Measurements from ENCODE around the gene TLN1.

TLN1 gene

DNA sequence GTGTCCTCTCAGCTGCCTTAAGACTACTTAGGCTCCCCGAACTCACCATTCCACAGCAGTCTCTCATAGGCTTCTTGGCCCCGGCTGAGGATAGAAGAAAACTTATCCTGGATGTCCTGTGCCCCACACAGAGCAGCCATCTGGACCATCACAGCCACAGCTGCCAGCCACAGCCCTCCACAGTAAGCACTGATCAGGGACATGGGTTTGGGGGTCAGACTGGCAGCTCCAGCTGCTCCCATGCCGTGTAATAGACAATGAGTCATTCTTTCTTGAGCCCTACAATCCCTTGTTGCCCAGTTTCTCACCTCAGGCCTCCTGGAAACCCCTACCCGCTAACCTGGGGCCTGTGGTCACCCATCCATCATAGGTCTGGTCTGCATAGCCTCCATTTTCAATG is 6.2 kb upstream of the TLN1 start:
- Histone ChIP-seq H3K4me1 (ENCODE audit: control insufficient read depth, insufficient read depth, low read length) (peaks cover 14% of the 10 kb centered on the region), H3K4me3 (ENCODE audit: low read length) (no peak overlapping the region), H3K9me3 (ENCODE audit: control insufficient read depth, low read length) (no peaks in the 10 kb centered on the region), H3K36me3 (ENCODE audit: control insufficient read depth, insufficient read depth, low read length, severe bottlenecking) (peaks cover 87% of the 10 kb centered on the region), H3K27me3 (replicated peaks; ENCODE audit: control insufficient read depth, insufficient read depth, low read length) (no peaks in the 10 kb centered on the region), H3K9ac (ENCODE audit: low read length) (peak overlapping the region; percentile 5)
- DNase-seq (ENCODE audit: low read depth): no peak

DNA sequence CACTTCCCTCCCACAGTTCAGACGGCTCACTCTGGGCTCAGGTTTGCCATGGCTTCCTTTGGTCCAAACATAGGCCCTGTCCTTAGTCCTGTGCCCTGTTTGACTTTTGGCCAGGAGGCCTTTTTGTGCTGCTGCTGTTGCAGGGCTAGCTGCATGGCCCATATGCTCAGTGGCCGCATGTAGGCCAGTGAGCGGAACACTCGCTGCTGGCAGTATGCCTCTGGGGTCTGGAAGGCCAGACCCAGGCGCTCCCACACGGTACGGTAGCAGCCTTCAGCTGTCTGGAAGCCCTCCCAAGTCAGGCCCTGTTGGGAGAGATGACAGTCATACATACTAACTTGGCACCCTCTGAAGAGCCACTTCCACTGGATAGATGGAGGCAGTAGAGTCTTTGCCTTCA is 5.1 kb upstream of the TLN1 start:
- Histone ChIP-seq H3K9ac (ENCODE audit: low read length) (no peak overlapping the region), H3K36me3 (ENCODE audit: control insufficient read depth, insufficient read depth, low read length, severe bottlenecking) (peaks cover 77% of the 10 kb centered on the region), H3K9me3 (ENCODE audit: control insufficient read depth, low read length) (no peaks in the 10 kb centered on the region), H3K4me3 (ENCODE audit: low read length) (no peak overlapping the region), H3K27me3 (replicated peaks; ENCODE audit: control insufficient read depth, insufficient read depth, low read length) (no peaks in the 10 kb centered on the region), H3K4me1 (ENCODE audit: control insufficient read depth, insufficient read depth, low read length) (peaks cover 19% of the 10 kb centered on the region)
- no peak for DNase-seq (ENCODE audit: low read depth)

DNA sequence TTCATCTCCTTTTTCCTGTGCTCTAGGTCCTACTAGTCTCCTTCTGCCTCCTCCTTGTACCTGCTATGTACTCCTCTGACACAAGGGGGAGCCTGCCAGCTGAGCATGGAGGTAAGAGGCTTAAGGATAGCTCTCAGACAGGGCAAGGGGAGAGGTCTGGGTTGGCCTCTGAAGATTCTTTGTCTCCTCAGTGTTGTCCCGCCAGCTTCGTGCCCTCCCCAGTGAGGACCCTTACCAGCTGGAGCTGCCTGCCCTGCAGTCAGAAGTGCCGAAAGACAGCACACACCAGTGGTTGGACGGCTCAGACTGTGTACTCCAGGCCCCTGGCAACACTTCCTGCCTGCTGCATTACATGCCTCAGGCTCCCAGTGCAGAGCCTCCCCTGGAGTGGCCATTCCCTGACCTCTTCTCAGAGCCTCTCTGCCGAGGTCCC is 4.2 kb upstream of the TLN1 start:
- Histone ChIP-seq H3K9ac (ENCODE audit: low read length) (peak overlapping the region; percentile 18), H3K36me3 (ENCODE audit: control insufficient read depth, insufficient read depth, low read length, severe bottlenecking) (peaks cover 69% of the 10 kb centered on the region), H3K4me3 (ENCODE audit: low read length) (no peak overlapping the region), H3K4me1 (ENCODE audit: control insufficient read depth, insufficient read depth, low read length) (peaks cover 19% of the 10 kb centered on the region), H3K9me3 (ENCODE audit: control insufficient read depth, low read length) (no peaks in the 10 kb centered on the region), H3K27me3 (replicated peaks; ENCODE audit: control insufficient read depth, insufficient read depth, low read length) (no peaks in the 10 kb centered on the region)
- peak; percentile 84 for DNase-seq (ENCODE audit: low read depth)

DNA sequence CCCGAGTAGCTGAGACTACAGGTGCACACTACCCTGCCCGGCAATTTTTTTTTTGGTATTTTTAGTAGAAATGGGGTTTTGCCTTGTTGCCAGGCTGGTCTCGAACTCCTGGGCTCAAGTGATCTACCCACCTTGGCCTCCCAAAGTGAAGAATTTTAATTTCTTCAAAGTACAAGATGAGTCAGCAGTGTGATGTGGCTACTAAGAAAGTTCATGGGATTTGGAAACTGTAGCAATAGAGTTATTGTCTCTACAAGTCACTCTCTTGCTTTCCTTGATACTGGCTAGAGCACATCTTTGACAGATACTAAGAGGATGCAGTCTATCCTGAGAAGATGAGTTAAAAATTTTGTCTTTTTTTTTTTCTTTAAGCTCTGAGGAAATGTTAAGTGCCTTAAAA is 2.1 kb upstream of the TLN1 start:
- Histone ChIP-seq H3K36me3 (ENCODE audit: control insufficient read depth, insufficient read depth, low read length, severe bottlenecking) (peaks cover 48% of the 10 kb centered on the region), H3K4me1 (ENCODE audit: control insufficient read depth, insufficient read depth, low read length) (peaks cover 38% of the 10 kb centered on the region), H3K4me3 (ENCODE audit: low read length) (peak overlapping the region; percentile 97), H3K9me3 (ENCODE audit: control insufficient read depth, low read length) (no peaks in the 10 kb centered on the region), H3K9ac (ENCODE audit: low read length) (peak overlapping the region; percentile 99), H3K27me3 (replicated peaks; ENCODE audit: control insufficient read depth, insufficient read depth, low read length) (no peaks in the 10 kb centered on the region)
- DNase-seq (ENCODE audit: low read depth): no peak

DNA sequence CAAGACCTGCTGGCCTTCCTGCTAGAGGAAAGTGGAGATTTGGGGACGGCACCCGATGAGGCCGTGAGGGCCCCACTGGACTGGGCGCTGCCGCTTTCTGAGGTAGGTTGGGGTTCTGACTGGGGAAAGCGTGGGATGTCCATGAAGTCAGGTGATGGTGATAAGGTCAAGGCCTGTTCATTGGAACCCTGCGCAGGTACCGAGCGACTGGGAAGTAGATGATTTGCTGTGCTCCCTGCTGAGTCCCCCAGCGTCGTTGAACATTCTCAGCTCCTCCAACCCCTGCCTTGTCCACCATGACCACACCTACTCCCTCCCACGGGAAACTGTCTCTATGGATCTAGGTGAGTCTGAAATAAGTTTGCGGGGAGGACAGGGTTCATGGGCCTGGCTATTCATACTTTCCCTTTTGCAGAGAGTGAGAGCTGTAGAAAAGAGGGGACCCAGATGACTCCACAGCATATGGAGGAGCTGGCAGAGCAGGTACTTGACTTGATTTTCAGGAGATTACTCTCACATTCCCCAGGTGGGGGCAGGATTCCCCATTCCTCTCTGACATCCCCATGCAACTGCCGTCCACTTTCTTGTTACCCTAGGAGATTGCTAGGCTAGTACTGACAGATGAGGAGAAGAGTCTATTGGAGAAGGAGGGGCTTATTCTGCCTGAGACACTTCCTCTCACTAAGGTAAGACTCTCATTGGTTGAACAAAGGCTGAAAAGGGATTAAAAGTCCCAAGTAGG is 976 bp upstream of the TLN1 start:
- DNase-seq (ENCODE audit: low read depth): peak; percentile 56
- H3K4me1 ChIP-seq (ENCODE audit: control insufficient read depth, insufficient read depth, low read length): peaks cover 50% of the 10 kb centered on the region
- H3K27me3 ChIP-seq (replicated peaks; ENCODE audit: control insufficient read depth, insufficient read depth, low read length): no peaks in the 10 kb centered on the region
- H3K36me3 ChIP-seq (ENCODE audit: control insufficient read depth, insufficient read depth, low read length, severe bottlenecking): peaks cover 37% of the 10 kb centered on the region
- peak overlapping the region; percentile 99 for H3K9ac ChIP-seq (ENCODE audit: low read length)
- H3K9me3 ChIP-seq (ENCODE audit: control insufficient read depth, low read length): no peaks in the 10 kb centered on the region
- H3K4me3 ChIP-seq (ENCODE audit: low read length): peak overlapping the region; percentile 97

DNA sequence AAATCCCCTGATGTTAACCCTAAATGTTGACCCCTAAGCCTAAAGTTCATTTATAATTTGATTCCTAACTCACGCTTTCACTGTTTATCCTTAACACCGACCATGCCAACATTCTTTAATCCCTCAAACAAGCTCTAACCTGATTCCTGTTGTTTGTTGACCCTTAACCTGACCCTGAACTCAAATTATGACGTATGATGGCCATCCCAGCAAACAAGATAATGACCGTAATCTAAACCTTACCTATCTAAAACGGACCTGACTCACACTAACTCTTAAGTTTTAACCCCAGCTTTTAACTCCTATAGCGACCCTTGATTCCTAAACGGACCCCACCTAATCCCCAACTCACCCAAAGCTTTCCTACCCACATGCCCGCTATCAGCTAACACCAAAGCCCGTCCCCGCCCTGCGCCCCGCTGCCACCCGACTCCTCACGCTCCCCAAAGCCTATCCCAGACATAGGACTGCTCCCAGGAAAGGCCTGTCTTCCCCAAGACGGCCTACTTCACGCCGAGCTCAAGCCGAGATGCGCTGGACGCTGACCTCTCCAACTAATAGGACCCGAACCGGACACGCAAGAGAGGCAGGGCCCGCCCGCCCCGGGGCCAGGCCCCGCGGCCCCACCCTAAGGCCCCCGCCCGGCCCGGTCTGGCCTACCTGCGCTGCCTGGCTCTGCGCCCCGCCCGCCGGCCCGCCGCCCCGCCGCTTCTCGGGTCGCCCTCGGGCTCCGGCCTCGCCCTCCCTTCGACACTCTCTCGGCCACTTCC is 395 bp downstream of the TLN1 start:
- peak overlapping the region; percentile 99 for H3K9ac ChIP-seq (ENCODE audit: low read length)
- peaks cover 63% of the 10 kb centered on the region for H3K4me1 ChIP-seq (ENCODE audit: control insufficient read depth, insufficient read depth, low read length)
- H3K36me3 ChIP-seq (ENCODE audit: control insufficient read depth, insufficient read depth, low read length, severe bottlenecking): peaks cover 23% of the 10 kb centered on the region
- no peaks in the 10 kb centered on the region for H3K27me3 ChIP-seq (replicated peaks; ENCODE audit: control insufficient read depth, insufficient read depth, low read length)
- peak overlapping the region; percentile 97 for H3K4me3 ChIP-seq (ENCODE audit: low read length)
- DNase-seq (ENCODE audit: low read depth): no peak
- no peaks in the 10 kb centered on the region for H3K9me3 ChIP-seq (ENCODE audit: control insufficient read depth, low read length)

DNA sequence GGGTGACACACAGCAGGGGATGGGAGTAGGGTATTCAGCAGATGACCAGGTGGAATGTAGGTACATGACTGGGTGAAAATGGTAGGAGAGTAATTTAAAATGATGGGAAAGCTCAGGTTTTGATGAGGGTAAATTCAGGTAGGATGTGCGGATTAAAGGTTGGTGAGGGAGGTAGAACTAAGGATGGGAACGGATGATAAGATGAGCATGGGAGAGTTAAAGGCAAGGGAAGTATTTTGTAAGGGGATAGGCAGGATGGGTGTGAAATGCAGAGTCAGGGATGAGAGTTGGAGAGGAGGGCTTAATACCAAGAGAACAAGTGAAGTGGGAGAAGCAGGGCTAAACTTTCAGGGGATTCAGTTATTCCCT is 1.5 kb downstream of the TLN1 start:
- no peak for DNase-seq (ENCODE audit: low read depth)
- H3K4me1 ChIP-seq (ENCODE audit: control insufficient read depth, insufficient read depth, low read length): peaks cover 71% of the 10 kb centered on the region
- H3K9ac ChIP-seq (ENCODE audit: low read length): peak overlapping the region; percentile 99
- H3K4me3 ChIP-seq (ENCODE audit: low read length): peak overlapping the region; percentile 97
- no peaks in the 10 kb centered on the region for H3K9me3 ChIP-seq (ENCODE audit: control insufficient read depth, low read length)
- H3K36me3 ChIP-seq (ENCODE audit: control insufficient read depth, insufficient read depth, low read length, severe bottlenecking): peaks cover 15% of the 10 kb centered on the region
- no peaks in the 10 kb centered on the region for H3K27me3 ChIP-seq (replicated peaks; ENCODE audit: control insufficient read depth, insufficient read depth, low read length)

DNA sequence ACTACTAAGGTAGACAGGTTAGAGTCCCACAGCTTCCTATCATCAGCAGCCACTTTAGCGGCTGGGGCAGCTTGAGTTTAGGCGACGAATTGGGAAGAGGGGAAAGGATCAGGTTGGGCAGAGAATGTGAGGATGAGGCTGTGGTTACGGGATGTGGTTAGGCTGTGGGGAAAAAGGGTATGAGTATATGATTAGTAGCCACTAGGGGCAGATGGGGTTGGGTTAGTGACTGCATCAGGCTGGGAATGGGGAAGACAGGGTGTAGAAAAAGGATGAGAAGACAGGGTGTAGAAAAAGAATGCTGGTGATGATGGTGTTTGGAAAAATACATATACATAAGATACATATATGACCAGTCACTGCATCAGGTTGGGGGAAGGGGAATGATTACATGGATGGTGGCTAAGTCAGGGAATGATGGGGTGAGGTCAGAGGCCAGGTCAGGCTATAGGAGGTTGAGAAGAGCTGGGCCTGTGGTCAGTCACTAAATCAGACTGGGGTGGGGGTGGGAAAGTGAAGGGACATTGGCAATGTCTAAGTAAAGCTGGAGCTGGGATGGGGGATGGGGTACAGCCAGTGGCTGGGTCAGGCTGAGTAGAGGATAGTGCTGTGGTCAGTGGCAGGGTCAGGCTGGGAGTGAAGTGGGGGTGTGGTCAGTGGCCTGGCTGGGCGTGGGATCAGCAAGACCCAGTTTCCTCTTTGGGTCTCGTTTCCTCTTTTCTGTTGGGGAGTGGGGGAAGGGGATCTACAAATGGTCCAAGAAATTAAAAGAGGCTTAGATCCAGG is 2.1 kb downstream of the TLN1 start:
- Histone ChIP-seq H3K9me3 (ENCODE audit: control insufficient read depth, low read length) (no peaks in the 10 kb centered on the region), H3K36me3 (ENCODE audit: control insufficient read depth, insufficient read depth, low read length, severe bottlenecking) (peaks cover 15% of the 10 kb centered on the region), H3K27me3 (replicated peaks; ENCODE audit: control insufficient read depth, insufficient read depth, low read length) (no peaks in the 10 kb centered on the region), H3K4me3 (ENCODE audit: low read length) (peak overlapping the region; percentile 97), H3K4me1 (ENCODE audit: control insufficient read depth, insufficient read depth, low read length) (peaks cover 71% of the 10 kb centered on the region), H3K9ac (ENCODE audit: low read length) (peak overlapping the region; percentile 99)
- DNase-seq (ENCODE audit: low read depth): peak; percentile 90

DNA sequence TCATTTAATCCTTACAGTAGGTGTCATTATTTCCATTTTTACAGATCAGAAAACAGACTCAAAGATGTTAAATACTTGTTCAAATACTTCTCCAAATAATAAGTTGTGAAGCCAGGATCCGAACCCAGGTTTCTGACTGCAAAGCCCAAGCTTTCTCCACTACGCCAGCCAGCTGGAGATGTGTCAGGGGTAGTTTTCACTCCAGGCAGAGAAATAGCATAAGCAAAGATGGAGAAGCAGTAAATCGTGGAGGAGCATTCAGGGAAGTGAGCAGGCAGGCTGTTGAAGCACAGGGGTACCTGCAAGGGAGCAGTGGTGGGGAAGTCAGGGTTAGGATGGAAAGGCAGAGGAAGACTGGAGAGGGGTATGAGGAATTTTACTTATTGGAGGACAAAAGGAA is 2.9 kb downstream of the TLN1 start:
- Histone ChIP-seq H3K9ac (ENCODE audit: low read length) (peak overlapping the region; percentile 99), H3K9me3 (ENCODE audit: control insufficient read depth, low read length) (no peaks in the 10 kb centered on the region), H3K4me3 (ENCODE audit: low read length) (peak overlapping the region; percentile 97), H3K36me3 (ENCODE audit: control insufficient read depth, insufficient read depth, low read length, severe bottlenecking) (peaks cover 16% of the 10 kb centered on the region), H3K4me1 (ENCODE audit: control insufficient read depth, insufficient read depth, low read length) (peaks cover 66% of the 10 kb centered on the region), H3K27me3 (replicated peaks; ENCODE audit: control insufficient read depth, insufficient read depth, low read length) (no peaks in the 10 kb centered on the region)
- DNase-seq (ENCODE audit: low read depth): no peak

DNA sequence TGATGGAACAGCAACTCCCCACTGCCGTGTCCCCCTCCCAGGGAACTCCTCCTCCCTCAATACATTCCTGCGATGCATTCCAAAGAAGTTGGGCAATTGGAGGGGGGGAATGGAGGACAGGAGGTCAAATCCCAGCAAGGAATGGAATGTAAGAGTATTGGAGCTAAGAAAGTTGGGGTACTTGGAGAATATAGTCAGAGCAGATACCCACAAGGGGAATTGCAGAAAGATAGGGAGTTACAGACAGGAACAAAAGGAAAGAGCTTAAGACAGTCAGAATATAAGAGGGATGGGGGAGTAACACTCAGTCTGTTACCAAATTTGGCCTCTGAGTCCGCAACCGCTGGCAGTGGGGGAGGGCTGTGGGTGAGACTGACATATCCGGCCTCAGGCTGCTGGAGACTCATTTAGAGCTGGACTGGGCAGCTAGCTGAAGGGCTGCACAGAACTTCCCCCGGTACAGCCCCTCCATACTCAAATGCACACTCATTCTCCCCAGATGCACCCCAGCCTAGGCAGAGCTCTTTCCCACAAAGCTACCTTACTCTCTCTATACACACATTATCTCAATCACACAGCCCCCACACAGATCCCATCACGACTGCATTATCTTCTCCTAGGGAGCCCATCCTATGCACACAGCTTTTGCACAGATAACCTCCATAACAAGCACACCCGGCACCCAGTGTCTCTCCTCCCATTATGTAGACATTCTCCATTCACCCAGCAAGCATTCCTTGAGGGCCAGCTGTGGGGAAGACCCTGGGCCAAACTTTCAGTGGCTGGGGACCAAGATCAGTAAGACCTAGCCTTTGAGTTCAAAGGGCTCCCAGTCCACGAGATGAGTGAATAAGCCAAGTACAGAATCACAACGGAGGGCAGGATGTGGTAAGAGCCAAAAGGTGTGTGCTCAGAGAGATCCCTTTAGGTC is 3.7 kb downstream of the TLN1 start:
- H3K4me3 ChIP-seq (ENCODE audit: low read length): peak overlapping the region; percentile 97

More for the DNA sequence above, 3.7 kb downstream of the TLN1 start:
- H3K27me3 ChIP-seq (replicated peaks; ENCODE audit: control insufficient read depth, insufficient read depth, low read length): no peaks in the 10 kb centered on the region
- H3K4me1 ChIP-seq (ENCODE audit: control insufficient read depth, insufficient read depth, low read length): peaks cover 58% of the 10 kb centered on the region
- H3K36me3 ChIP-seq (ENCODE audit: control insufficient read depth, insufficient read depth, low read length, severe bottlenecking): peaks cover 24% of the 10 kb centered on the region
- peak overlapping the region; percentile 99 for H3K9ac ChIP-seq (ENCODE audit: low read length)
- peak; percentile 91 for DNase-seq (ENCODE audit: low read depth)
- no peaks in the 10 kb centered on the region for H3K9me3 ChIP-seq (ENCODE audit: control insufficient read depth, low read length)

All from adipocyte (in vitro differentiated cells).